Fibroblast of lung (primary cell): ENCODE measurements around the gene TC2N. TPM values are rescaled to one million over a fixed set of nuclear protein-coding genes. Genes with fewer than 3 reads are reported as not detected.

ENCODE experiments used
- DNase-seq, 2 donors: peaks; one replicate each; pipeline versions ENCODE4 v3.0.0 to v3.0.0-alpha.2; 2010; ENCODE audit warnings: low read depth in 2 of 2
- H2AFZ ChIP-seq: 2 replicates; pipeline ENCODE4 v1.5.1; 2012; ENCODE audit warnings: low read length, control low read depth, inconsistent platforms
- H3K27ac ChIP-seq: 2 replicates; pipeline ENCODE4 v1.5.1; 2011; ENCODE audit warnings: low read length, control low read depth; ENCODE audit not compliant: insufficient read depth
- H3K27me3 ChIP-seq: 2 replicates; pipeline ENCODE4 v1.5.1; 2011; ENCODE audit warnings: mild to moderate bottlenecking, low read length; ENCODE audit not compliant: control insufficient read depth, insufficient read depth
- H3K36me3 ChIP-seq: 2 replicates; pipeline ENCODE4 v1.5.1; 2011; ENCODE audit warnings: low read length; ENCODE audit not compliant: control insufficient read depth, insufficient read depth
- H3K4me1 ChIP-seq: 2 replicates; pipeline ENCODE4 v1.5.1; 2011; ENCODE audit warnings: low read length; ENCODE audit not compliant: control insufficient read depth, insufficient read depth; ENCODE audit errors: extremely low read depth
- H3K4me2 ChIP-seq: 2 replicates; pipeline ENCODE4 v1.5.1; 2011; ENCODE audit warnings: low read length, control low read depth; ENCODE audit not compliant: insufficient read depth; ENCODE audit errors: extremely low read depth
- H3K4me3 ChIP-seq, 4 experiments: fragments of 200-600 bp in 1 of 4; sonication (generic) in 1 of 4; replicated peaks in 1 of 4; 2 replicates each; pipeline ENCODE4 v1.5.1; 2011 to 2016; ENCODE audit warnings: low read length in 4 of 4, low read depth in 3 of 4, mild to moderate bottlenecking in 3 of 4, control low read depth in 2 of 4, inconsistent platforms in 1 of 4, mixed read lengths in 1 of 4; ENCODE audit not compliant: insufficient read depth in 1 of 4; ENCODE audit errors: control extremely low read depth in 1 of 4
- H3K79me2 ChIP-seq: 2 replicates; pipeline ENCODE4 v1.5.1; 2012; ENCODE audit warnings: mild to moderate bottlenecking, low read length, inconsistent platforms; ENCODE audit not compliant: control insufficient read depth, insufficient read depth
- H3K9ac ChIP-seq: 2 replicates; pipeline ENCODE4 v1.5.1; 2011; ENCODE audit warnings: mild to moderate bottlenecking, low read length, control low read depth; ENCODE audit not compliant: insufficient read depth
- H3K9me3 ChIP-seq: 2 replicates; pipeline ENCODE4 v1.5.1; 2012; ENCODE audit warnings: low read depth, low read length; ENCODE audit not compliant: control insufficient read depth, insufficient read depth
- H4K20me1 ChIP-seq: 2 replicates; pipeline ENCODE4 v1.5.1; 2011; ENCODE audit warnings: low read length; ENCODE audit not compliant: control insufficient read depth, insufficient read depth; ENCODE audit errors: extremely low read depth
- EZH2 ChIP-seq: IDR thresholded peaks from 2 replicates; pipeline ENCODE4 v1.5.1; 2012; ENCODE audit warnings: low read length, control low read depth, mild to moderate bottlenecking; ENCODE audit errors: missing control alignments
- polyA plus RNA-seq, 2 donors: library from polyadenylated mRNA; depleted of rRNA in 1 of 2; stranded (reverse) in 1 of 2; unstranded in 1 of 2; fragments of >200 nt; gene quantifications; 2 replicates each; pipeline ENCODE4 v1.2.1, GENCODE V29; 2011 to 2012; ENCODE audit warnings: missing spikeins in 1 of 2
- total RNA-seq: library from RNA; depleted of rRNA; stranded (reverse); fragments of >200 nt; gene quantifications from 2 replicates; pipeline ENCODE4 v1.2.1, GENCODE V29; 2014
- TF ChIP-seq, protein P1 (sequence below), 2 donors: IDR thresholded peaks in 1 of 2; conservative IDR thresholded peaks in 1 of 2; 1 replicate in 1 of 2; 2 replicates in 1 of 2; pipeline ENCODE4 v1.5.1; 2011 to 2012; ENCODE audit warnings: low read length in 2 of 2, control low read depth in 1 of 2, inconsistent platforms in 1 of 2, low read depth in 1 of 2, mild to moderate bottlenecking in 1 of 2

The TC2N gene
- total and polyA plus RNA-seq, 2 donors (not counting 1 experiment from before 2014, with no cell fraction given) = 0.19 to 0.83 TPM

DNA sequence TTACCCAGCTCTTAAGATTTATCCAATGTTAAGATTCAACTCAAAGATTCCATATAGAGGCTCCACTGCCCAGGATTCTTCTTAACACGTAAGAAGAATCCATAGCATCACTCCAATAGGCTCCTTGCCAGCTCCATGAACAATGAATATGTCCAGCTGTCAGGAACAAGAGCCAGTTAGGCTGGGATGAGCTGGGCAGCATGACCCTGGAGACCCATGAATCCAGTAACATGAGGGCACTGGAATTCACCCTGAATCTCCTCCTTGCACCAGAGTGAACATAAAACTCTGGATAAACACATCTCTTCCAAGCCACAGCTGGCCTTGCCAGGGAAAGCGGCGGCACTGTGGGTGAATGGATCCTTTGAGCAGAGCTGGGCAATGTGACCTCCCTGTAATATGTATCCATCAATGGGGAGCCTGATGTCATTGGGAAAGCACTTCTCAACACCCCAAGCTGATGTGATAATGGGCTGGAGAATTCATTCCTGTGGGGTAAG lies 24.4 kb upstream of the TC2N start:
- H2AFZ ChIP-seq = no peak overlapping the region
- no peak overlapping the region for H3K9ac ChIP-seq
- TF ChIP-seq, protein P1, sequence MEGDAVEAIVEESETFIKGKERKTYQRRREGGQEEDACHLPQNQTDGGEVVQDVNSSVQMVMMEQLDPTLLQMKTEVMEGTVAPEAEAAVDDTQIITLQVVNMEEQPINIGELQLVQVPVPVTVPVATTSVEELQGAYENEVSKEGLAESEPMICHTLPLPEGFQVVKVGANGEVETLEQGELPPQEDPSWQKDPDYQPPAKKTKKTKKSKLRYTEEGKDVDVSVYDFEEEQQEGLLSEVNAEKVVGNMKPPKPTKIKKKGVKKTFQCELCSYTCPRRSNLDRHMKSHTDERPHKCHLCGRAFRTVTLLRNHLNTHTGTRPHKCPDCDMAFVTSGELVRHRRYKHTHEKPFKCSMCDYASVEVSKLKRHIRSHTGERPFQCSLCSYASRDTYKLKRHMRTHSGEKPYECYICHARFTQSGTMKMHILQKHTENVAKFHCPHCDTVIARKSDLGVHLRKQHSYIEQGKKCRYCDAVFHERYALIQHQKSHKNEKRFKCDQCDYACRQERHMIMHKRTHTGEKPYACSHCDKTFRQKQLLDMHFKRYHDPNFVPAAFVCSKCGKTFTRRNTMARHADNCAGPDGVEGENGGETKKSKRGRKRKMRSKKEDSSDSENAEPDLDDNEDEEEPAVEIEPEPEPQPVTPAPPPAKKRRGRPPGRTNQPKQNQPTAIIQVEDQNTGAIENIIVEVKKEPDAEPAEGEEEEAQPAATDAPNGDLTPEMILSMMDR (conservative IDR thresholded peaks at IDR 0.05 in 1 of 2, IDR thresholded peaks at IDR 0.05 in 1 of 2; ENCODE audit: low read depth in 1 of 2, low read length in 2 of 2) = no peak
- TF ChIP-seq EZH2 = no peak
- peak; percentile 36 to 75 for DNase-seq
- no peaks in the 10 kb centered on the region for H3K4me1 ChIP-seq
- H3K27me3 ChIP-seq = no peaks in the 10 kb centered on the region
- no peak overlapping the region for H3K27ac ChIP-seq
- no peaks in the 10 kb centered on the region for H3K79me2 ChIP-seq
- H3K4me3 ChIP-seq = no peak overlapping the region
- H4K20me1 ChIP-seq = no peaks in the 10 kb centered on the region
- H3K4me2 ChIP-seq = no peak overlapping the region
- no peaks in the 10 kb centered on the region for H3K9me3 ChIP-seq
- H3K36me3 ChIP-seq = peaks cover 2% of the 10 kb centered on the region

DNA sequence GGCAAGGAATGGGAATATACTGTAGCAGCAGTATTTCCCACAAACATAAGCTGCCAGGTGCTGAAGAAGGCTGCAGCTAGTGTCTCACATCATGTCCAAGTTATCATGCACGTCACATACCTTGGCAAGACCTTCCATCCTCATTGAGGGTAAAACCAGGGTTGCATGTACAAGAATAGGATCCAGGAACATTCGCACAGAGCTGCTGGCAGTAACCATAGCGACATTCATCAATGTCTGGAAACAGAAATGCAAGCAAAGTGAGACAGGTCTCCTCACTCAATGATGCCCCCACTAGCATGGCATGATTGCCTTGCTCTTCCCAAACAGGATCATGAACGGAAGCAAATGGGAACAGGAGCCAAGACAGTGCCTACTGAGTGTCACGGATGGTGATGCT lies 23.8 kb upstream of the TC2N start:
- TF ChIP-seq, protein P1 (conservative IDR thresholded peaks at IDR 0.05 in 1 of 2, IDR thresholded peaks at IDR 0.05 in 1 of 2; ENCODE audit: low read depth in 1 of 2, low read length in 2 of 2) = no peak
- no peak for TF ChIP-seq EZH2
- Histone ChIP-seq H3K36me3 (peaks cover 2% of the 10 kb centered on the region), H3K9me3 (no peaks in the 10 kb centered on the region), H2AFZ (no peak overlapping the region), H3K4me2 (no peak overlapping the region), H3K27ac (no peak overlapping the region), H3K79me2 (no peaks in the 10 kb centered on the region), H3K4me3 (no peak overlapping the region), H3K4me1 (no peaks in the 10 kb centered on the region), H4K20me1 (no peaks in the 10 kb centered on the region), H3K9ac (no peak overlapping the region), H3K27me3 (no peaks in the 10 kb centered on the region)
- DNase-seq = no peak

DNA sequence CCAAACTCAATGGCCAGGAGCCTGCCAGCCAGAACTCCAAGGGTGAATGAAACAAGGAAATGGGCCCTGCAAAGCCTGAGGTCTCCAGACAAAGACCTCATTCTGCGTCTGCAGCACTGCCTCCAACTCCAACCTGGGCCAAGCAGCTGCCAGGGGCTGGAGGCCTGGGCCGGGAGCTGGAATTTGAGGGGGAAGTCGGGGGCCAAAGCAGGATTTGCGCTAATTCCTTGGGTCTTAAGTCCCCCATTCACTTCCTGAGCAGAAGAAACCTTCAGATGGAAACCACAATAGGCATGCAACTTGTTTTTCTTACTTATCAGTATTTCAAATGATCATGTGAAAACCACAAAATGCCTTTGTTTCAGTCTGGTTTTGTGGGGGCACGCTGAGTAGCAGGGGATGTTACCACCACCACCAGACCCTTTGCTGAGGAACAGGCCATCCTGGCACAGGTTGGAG lies 23.0 kb upstream of the TC2N start:
- DNase-seq = peak in 1 of 2 donors; percentile 80
- no peaks in the 10 kb centered on the region for H4K20me1 ChIP-seq
- H3K79me2 ChIP-seq = no peaks in the 10 kb centered on the region
- H3K36me3 ChIP-seq = peaks cover 2% of the 10 kb centered on the region
- H3K9ac ChIP-seq = no peak overlapping the region
- no peaks in the 10 kb centered on the region for H3K27me3 ChIP-seq
- H3K4me2 ChIP-seq = no peak overlapping the region
- no peak overlapping the region for H2AFZ ChIP-seq
- no peaks in the 10 kb centered on the region for H3K9me3 ChIP-seq
- H3K4me3 ChIP-seq = no peak overlapping the region
- no peak for TF ChIP-seq EZH2
- TF ChIP-seq, protein P1 (conservative IDR thresholded peaks at IDR 0.05 in 1 of 2, IDR thresholded peaks at IDR 0.05 in 1 of 2; ENCODE audit: low read depth in 1 of 2, low read length in 2 of 2) = no peak
- no peak overlapping the region for H3K27ac ChIP-seq
- no peaks in the 10 kb centered on the region for H3K4me1 ChIP-seq
